Neural progenitor cell (in vitro differentiated cells): ENCODE data around the gene MLST8. TPM values are rescaled to one million over a fixed set of nuclear protein-coding genes. Genes with fewer than 3 reads are reported as not detected.

Source experiments
- DNase-seq: peaks from one replicate; pipeline ENCODE4 v3.0.0-alpha.2; 2016; ENCODE audit warnings: low spot score
- H2AFZ ChIP-seq: fragments of 200-600 bp; sonication (generic); replicated peaks from 2 replicates; pipeline ENCODE4 v1.6.1; 2016; ENCODE audit warnings: antibody characterized with exemption
- H3F3A ChIP-seq: fragments of 200-600 bp; sonication (generic); 2 replicates; pipeline ENCODE4 v1.6.1; 2016; ENCODE audit warnings: antibody characterized with exemption, low read depth
- H3K27ac ChIP-seq: fragments of 200-600 bp; sonication (generic); 2 replicates; pipeline ENCODE4 v1.5.1; 2016; ENCODE audit warnings: mild to moderate bottlenecking
- H3K27me3 ChIP-seq: fragments of 200-600 bp; sonication (generic); 2 replicates; pipeline ENCODE4 v1.6.1; 2016; ENCODE audit warnings: mild to moderate bottlenecking, moderate library complexity
- H3K36me3 ChIP-seq: fragments of 200-600 bp; sonication (generic); 2 replicates; pipeline ENCODE4 v1.5.1; 2016
- H3K4me1 ChIP-seq: fragments of 200-600 bp; sonication (generic); 2 replicates; pipeline ENCODE4 v1.6.1; 2016; ENCODE audit warnings: mixed run types
- H3K4me2 ChIP-seq: fragments of 200-600 bp; sonication (generic); 2 replicates; pipeline ENCODE4 v1.6.1; 2016
- H3K4me3 ChIP-seq: fragments of 200-600 bp; sonication (generic); 2 replicates; pipeline ENCODE4 v1.5.1; 2016
- H3K79me2 ChIP-seq: fragments of 200-600 bp; sonication (generic); 2 replicates; pipeline ENCODE4 v1.6.1; 2016; ENCODE audit warnings: low read depth
- H3K9ac ChIP-seq: fragments of 200-600 bp; sonication (generic); 2 replicates; pipeline ENCODE4 v1.6.1; 2016
- H3K9me3 ChIP-seq: fragments of 200-600 bp; sonication (generic); 2 replicates; pipeline ENCODE4 v1.5.1; 2016; ENCODE audit warnings: low read depth
- H4K20me1 ChIP-seq: fragments of 200-600 bp; sonication (generic); 2 replicates; pipeline ENCODE4 v1.6.1; 2016; ENCODE audit warnings: low read depth
- H3K27ac Mint-ChIP-seq: 3 replicates; pipeline ENCODE4 v1.8.0; 2021; ENCODE audit warnings: mixed read lengths
- H3K27me3 Mint-ChIP-seq: 2 replicates; pipeline ENCODE4 v1.8.0; 2022; ENCODE audit warnings: low read depth, mild to moderate bottlenecking, inconsistent platforms, moderate library complexity, mixed read lengths; ENCODE audit not compliant: insufficient read depth
- H3K36me3 Mint-ChIP-seq: 3 replicates; pipeline ENCODE4 v1.8.0; 2021; ENCODE audit warnings: mixed read lengths
- H3K4me1 Mint-ChIP-seq: 3 replicates; pipeline ENCODE4 v1.8.0; 2021; ENCODE audit warnings: mixed read lengths
- H3K4me3 Mint-ChIP-seq: 3 replicates; pipeline ENCODE4 v1.8.0; 2021; ENCODE audit warnings: mild to moderate bottlenecking, moderate library complexity, mixed read lengths
- H3K9me3 Mint-ChIP-seq: 3 replicates; pipeline ENCODE4 v1.8.0; 2020; ENCODE audit warnings: mixed read lengths
- CTCF ChIP-seq: fragments of 200-600 bp; sonication (generic); IDR thresholded peaks from 2 replicates; pipeline ENCODE4 v1.5.1; 2017; ENCODE audit warnings: antibody characterized with exemption, mild to moderate bottlenecking
- EZH2 ChIP-seq: fragments of 200-600 bp; sonication (generic); IDR thresholded peaks from 2 replicates; pipeline ENCODE4 v1.6.1; 2017; ENCODE audit warnings: antibody characterized with exemption, mild to moderate bottlenecking, moderate library complexity
- EZH2phosphoT487 ChIP-seq: fragments of 200-600 bp; sonication (generic); IDR thresholded peaks from 2 replicates; pipeline ENCODE4 v1.6.1; 2017; ENCODE audit warnings: antibody characterized with exemption
- total RNA-seq: library from RNA; depleted of rRNA; stranded (reverse); fragments of >200 nt; gene quantifications from 2 replicates; pipeline ENCODE4 v1.2.3, GENCODE V29; 2015; ENCODE audit warnings: low replicate concordance

Gene MLST8
- 24.9 and 89.0 TPM in 2 replicates for total RNA-seq

GRCh38 chr16:2205104-2205966, at the start of gene MLST8:
TSS of gene MLST8 (plus strand) at chr16:2205454. CDS start at chr16:2206086, 632 bp downstream.
- Mint-ChIP-seq H3K36me3 (peaks cover 8% of the 10 kb centered on the region), H3K4me3 (peak within 1 kb of the TSS; percentile 87), H3K9me3 (no peaks in the 10 kb centered on the region), H3K4me1 (peaks cover 14% of the 10 kb centered on the region), H3K27ac (peak within 1 kb of the TSS; percentile 65), H3K27me3 (peaks cover 14% of the 10 kb centered on the region)
- TF ChIP-seq CTCF (peak; percentile 34), EZH2phosphoT487 (no peak), EZH2 (no peak)
- H3K4me1 ChIP-seq = peaks cover 6% of the 10 kb centered on the region
- H3K9ac ChIP-seq = peak within 1 kb of the TSS; percentile 84
- no peak within 1 kb of the TSS for H3K27ac ChIP-seq
- H3K9me3 ChIP-seq = no peaks in the 10 kb centered on the region
- H2AFZ ChIP-seq = peak within 1 kb of the TSS; percentile 71
- DNase-seq = peak; percentile 94
- peak within 1 kb of the TSS; percentile 93 for H3K4me3 ChIP-seq
- peaks cover 17% of the 10 kb centered on the region for H3K79me2 ChIP-seq
- H3K27me3 ChIP-seq = peaks cover 8% of the 10 kb centered on the region
- no peaks in the 10 kb centered on the region for H3K36me3 ChIP-seq
- peaks cover 8% of the 10 kb centered on the region for H4K20me1 ChIP-seq
- peaks cover 12% of the 10 kb centered on the region for H3F3A ChIP-seq
- peak within 1 kb of the TSS; percentile 94 for H3K4me2 ChIP-seq

- H4K20me1 ChIP-seq = peaks cover 88% of the 10 kb centered on the region
- H3K36me3 ChIP-seq = no peaks in the 10 kb centered on the region
- H3K4me3 Mint-ChIP-seq = peak overlapping the region; percentile 94
- no peaks in the 10 kb centered on the region for H3K9me3 Mint-ChIP-seq
- peak overlapping the region; percentile 57 for H3K27ac Mint-ChIP-seq
- H3K79me2 ChIP-seq = peaks cover 91% of the 10 kb centered on the region
- peaks cover 48% of the 10 kb centered on the region for H3K4me1 ChIP-seq
- no peaks in the 10 kb centered on the region for H3K27me3 ChIP-seq
- peak overlapping the region; percentile 55 for H3K9ac ChIP-seq
- peaks cover 47% of the 10 kb centered on the region for H3F3A ChIP-seq
- DNase-seq = peak; percentile 61
- peak overlapping the region; percentile 84 for H3K4me3 ChIP-seq
- peaks cover 51% of the 10 kb centered on the region for H3K4me1 Mint-ChIP-seq
- H3K9me3 ChIP-seq = no peaks in the 10 kb centered on the region
- H3K4me2 ChIP-seq = peak overlapping the region; percentile 92
- H3K27ac ChIP-seq = no peak overlapping the region
- H3K36me3 Mint-ChIP-seq = peaks cover 5% of the 10 kb centered on the region
- peaks cover 4% of the 10 kb centered on the region for H3K27me3 Mint-ChIP-seq
- H2AFZ ChIP-seq = no peak overlapping the region
- no peak for TF ChIP-seq CTCF
- TF ChIP-seq EZH2 = no peak
- TF ChIP-seq EZH2phosphoT487 = no peak
Measured at GRCh38 chr16:2155977-2156848, 49.0 kb upstream of the MLST8 start.

GRCh38 chr16:2156849-2157224, 48.4 kb upstream of the MLST8 start:
- Histone ChIP-seq H3K36me3 (no peaks in the 10 kb centered on the region), H3K4me2 (peak overlapping the region; percentile 92), H3K4me1 (peaks cover 43% of the 10 kb centered on the region), H3K9me3 (no peaks in the 10 kb centered on the region), H3K9ac (no peak overlapping the region), H3K4me3 (peak overlapping the region; percentile 84), H3K27ac (no peak overlapping the region), H2AFZ (no peak overlapping the region), H3F3A (peaks cover 40% of the 10 kb centered on the region), H3K79me2 (peaks cover 91% of the 10 kb centered on the region), H3K27me3 (no peaks in the 10 kb centered on the region), H4K20me1 (peaks cover 88% of the 10 kb centered on the region)
- H3K27ac Mint-ChIP-seq = peak overlapping the region; percentile 42
- no peak for TF ChIP-seq CTCF
- TF ChIP-seq EZH2 = no peak
- DNase-seq = no peak
- H3K4me3 Mint-ChIP-seq = peak overlapping the region; percentile 94
- H3K27me3 Mint-ChIP-seq = peaks cover 4% of the 10 kb centered on the region
- no peaks in the 10 kb centered on the region for H3K9me3 Mint-ChIP-seq
- peaks cover 45% of the 10 kb centered on the region for H3K4me1 Mint-ChIP-seq
- H3K36me3 Mint-ChIP-seq = peaks cover 2% of the 10 kb centered on the region
